GM12878 (cell line): Measurements from ENCODE around the gene TMEM179B. TPM values are rescaled to one million over a fixed set of nuclear protein-coding genes. Genes with fewer than 3 reads are reported as not detected.

Experiments used
- CBFB ChIP-seq: IDR thresholded peaks from 2 replicates; pipeline ENCODE4 v1.6.1; 2016; ENCODE audit warnings: antibody characterized with exemption, low read depth
- KLF5 ChIP-seq: fragments of 450-650 bp; IDR thresholded peaks from 2 replicates; pipeline ENCODE4 v1.6.1; 2014; ENCODE audit warnings: mild to moderate bottlenecking; ENCODE audit not compliant: partially characterized antibody
- LARP7 ChIP-seq: fragments of 450-650 bp; IDR thresholded peaks from 2 replicates; pipeline ENCODE4 v1.6.1; 2017; ENCODE audit warnings: mild to moderate bottlenecking
- NBN ChIP-seq: fragments of 450-650 bp; IDR thresholded peaks from 2 replicates; pipeline ENCODE4 v1.6.1; 2016
- NR2C2 ChIP-seq: IDR thresholded peaks from 2 replicates; pipeline ENCODE4 v1.6.1; 2011; ENCODE audit warnings: borderline replicate concordance, low read depth; ENCODE audit not compliant: control insufficient read depth, insufficient read length
- PAX8 ChIP-seq: fragments of 450-650 bp; IDR thresholded peaks from 2 replicates; pipeline ENCODE4 v1.6.1; 2017; ENCODE audit warnings: mild to moderate bottlenecking, moderate library complexity
- POLR2AphosphoS5 ChIP-seq: IDR thresholded peaks from 2 replicates; pipeline ENCODE4 v1.6.1; 2011; ENCODE audit warnings: mild to moderate bottlenecking, low read length, inconsistent platforms
- RB1 ChIP-seq: fragments of 450-650 bp; formaldehyde crosslinking; IDR thresholded peaks from 2 replicates; pipeline ENCODE4 v1.6.1; 2017; ENCODE audit warnings: mild to moderate bottlenecking, borderline replicate concordance
- YY1 ChIP-seq: IDR thresholded peaks from 2 replicates; pipeline ENCODE4 v1.6.1; 2011; ENCODE audit warnings: low read depth, mild to moderate bottlenecking, low read length
- ZNF24 ChIP-seq: fragments of 450-650 bp; IDR thresholded peaks from 2 replicates; pipeline ENCODE4 v1.6.1; 2017; ENCODE audit warnings: antibody characterized with exemption, mild to moderate bottlenecking
- polyA plus RNA-seq, 11 experiments: library from polyadenylated mRNA; depleted of rRNA in 4 of 11; unstranded in 6 of 11; stranded (reverse) in 5 of 11; fragments of >200 nt; fragmentation: Nextera tagmentation in 4 of 11; fragmentation: Illumina TruSeq in 1 of 11; extraction: Ambion mirVana in 4 of 11; extraction: Trizol in 1 of 11; gene quantifications; 1 replicate in 1 of 11; 2 replicates in 10 of 11; pipeline versions ENCODE4 v1.2.1 to v1.2.3, GENCODE V29; 2011 to 2016; ENCODE audit warnings: inconsistent platforms in 2 of 11, missing spikeins in 2 of 11, low read depth in 1 of 11
- total RNA-seq, 4 experiments: library from RNA; depleted of rRNA in 3 of 4; stranded (reverse); fragments of >200 nt in 3 of 4; fragmentation: Illumina TruSeq in 1 of 4; extraction: Trizol in 1 of 4; gene quantifications; 2 replicates each; pipeline versions ENCODE4 v1.2.1 to v1.2.3, GENCODE V29; 2013 to 2021
- TF ChIP-seq, protein P1 (sequence below): fragments of 450-650 bp; formaldehyde crosslinking; IDR thresholded peaks from 2 replicates; pipeline ENCODE4 v1.4.0; 2022; ENCODE audit warnings: mild to moderate bottlenecking, moderate library complexity
- TF ChIP-seq, protein P2 (sequence below): fragments of 450-650 bp; IDR thresholded peaks from 2 replicates; pipeline ENCODE4 v1.6.1; 2017; ENCODE audit warnings: mild to moderate bottlenecking, moderate library complexity
- TF ChIP-seq, protein P3 (sequence below): IDR thresholded peaks from 2 replicates; pipeline ENCODE4 v1.6.1; 2012; ENCODE audit warnings: improper control_type of control experiment, low read depth, low read length; ENCODE audit not compliant: insufficient replicate concordance
- TF ChIP-seq, protein P4 (sequence below): IDR thresholded peaks from 2 replicates; pipeline ENCODE4 v1.6.1; 2011; ENCODE audit warnings: low read depth, low read length, improper control_type of control experiment, borderline replicate concordance

TMEM179B gene
- total and polyA plus RNA-seq, 10 of the 15 experiments (the other 5 are each of a cell fraction or from before 2014, with no cell fraction given), result 21.7 to 82.4 (median 42.0) TPM

DNA sequence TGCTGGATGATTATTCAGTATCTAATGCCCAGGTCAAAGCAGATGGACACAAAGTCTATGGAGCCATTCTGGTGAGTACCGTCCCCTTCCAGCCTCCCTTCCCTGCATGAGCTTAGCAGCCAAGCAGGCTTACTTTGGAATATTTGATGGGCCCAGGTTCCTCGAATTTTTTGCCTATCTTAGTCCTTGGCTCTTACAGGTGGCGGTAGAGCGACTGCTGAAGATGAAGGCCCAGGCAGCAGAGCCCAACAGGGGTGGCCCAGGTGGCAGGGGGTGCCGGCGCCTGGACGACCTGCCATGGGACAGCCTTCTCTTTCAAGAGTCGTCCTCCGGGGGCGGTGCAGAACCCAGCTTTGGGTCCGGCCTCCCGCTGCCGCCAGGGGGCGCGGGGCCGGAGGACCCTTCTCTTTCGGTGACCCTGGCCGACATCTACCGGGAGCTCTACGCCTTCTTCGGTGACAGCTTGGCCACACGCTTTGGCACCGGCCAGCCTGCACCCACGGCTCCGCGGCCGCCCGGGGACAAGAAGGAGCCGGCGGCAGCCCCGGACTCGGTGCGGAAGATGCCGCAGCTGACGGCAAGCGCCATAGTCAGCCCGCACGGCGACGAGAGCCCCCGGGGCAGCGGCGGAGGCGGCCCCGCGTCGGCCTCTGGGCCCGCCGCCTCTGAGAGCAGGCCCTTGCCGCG lies 741 bp upstream of the TMEM179B start (continued):
- TF ChIP-seq, protein P1, sequence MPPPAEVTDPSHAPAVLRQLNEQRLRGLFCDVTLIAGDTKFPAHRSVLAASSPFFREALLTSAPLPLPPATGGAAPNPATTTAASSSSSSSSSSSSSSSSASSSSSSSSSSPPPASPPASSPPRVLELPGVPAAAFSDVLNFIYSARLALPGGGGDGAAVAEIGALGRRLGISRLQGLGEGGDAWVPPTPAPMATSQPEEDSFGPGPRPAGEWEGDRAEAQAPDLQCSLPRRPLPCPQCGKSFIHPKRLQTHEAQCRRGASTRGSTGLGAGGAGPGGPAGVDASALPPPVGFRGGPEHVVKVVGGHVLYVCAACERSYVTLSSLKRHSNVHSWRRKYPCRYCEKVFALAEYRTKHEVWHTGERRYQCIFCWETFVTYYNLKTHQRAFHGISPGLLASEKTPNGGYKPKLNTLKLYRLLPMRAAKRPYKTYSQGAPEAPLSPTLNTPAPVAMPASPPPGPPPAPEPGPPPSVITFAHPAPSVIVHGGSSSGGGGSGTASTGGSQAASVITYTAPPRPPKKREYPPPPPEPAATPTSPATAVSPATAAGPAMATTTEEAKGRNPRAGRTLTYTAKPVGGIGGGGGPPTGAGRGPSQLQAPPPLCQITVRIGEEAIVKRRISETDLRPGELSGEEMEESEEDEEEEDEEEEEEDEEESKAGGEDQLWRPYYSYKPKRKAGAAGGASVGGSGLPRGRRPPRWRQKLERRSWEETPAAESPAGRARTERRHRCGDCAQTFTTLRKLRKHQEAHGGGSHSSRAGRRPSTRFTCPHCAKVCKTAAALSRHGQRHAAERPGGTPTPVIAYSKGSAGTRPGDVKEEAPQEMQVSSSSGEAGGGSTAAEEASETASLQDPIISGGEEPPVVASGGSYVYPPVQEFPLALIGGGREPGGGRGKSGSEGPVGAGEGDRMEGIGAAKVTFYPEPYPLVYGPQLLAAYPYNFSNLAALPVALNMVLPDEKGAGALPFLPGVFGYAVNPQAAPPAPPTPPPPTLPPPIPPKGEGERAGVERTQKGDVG, result no peak
- no peak for TF ChIP-seq KLF5
- TF ChIP-seq POLR2AphosphoS5, result no peak
- TF ChIP-seq, protein P2, sequence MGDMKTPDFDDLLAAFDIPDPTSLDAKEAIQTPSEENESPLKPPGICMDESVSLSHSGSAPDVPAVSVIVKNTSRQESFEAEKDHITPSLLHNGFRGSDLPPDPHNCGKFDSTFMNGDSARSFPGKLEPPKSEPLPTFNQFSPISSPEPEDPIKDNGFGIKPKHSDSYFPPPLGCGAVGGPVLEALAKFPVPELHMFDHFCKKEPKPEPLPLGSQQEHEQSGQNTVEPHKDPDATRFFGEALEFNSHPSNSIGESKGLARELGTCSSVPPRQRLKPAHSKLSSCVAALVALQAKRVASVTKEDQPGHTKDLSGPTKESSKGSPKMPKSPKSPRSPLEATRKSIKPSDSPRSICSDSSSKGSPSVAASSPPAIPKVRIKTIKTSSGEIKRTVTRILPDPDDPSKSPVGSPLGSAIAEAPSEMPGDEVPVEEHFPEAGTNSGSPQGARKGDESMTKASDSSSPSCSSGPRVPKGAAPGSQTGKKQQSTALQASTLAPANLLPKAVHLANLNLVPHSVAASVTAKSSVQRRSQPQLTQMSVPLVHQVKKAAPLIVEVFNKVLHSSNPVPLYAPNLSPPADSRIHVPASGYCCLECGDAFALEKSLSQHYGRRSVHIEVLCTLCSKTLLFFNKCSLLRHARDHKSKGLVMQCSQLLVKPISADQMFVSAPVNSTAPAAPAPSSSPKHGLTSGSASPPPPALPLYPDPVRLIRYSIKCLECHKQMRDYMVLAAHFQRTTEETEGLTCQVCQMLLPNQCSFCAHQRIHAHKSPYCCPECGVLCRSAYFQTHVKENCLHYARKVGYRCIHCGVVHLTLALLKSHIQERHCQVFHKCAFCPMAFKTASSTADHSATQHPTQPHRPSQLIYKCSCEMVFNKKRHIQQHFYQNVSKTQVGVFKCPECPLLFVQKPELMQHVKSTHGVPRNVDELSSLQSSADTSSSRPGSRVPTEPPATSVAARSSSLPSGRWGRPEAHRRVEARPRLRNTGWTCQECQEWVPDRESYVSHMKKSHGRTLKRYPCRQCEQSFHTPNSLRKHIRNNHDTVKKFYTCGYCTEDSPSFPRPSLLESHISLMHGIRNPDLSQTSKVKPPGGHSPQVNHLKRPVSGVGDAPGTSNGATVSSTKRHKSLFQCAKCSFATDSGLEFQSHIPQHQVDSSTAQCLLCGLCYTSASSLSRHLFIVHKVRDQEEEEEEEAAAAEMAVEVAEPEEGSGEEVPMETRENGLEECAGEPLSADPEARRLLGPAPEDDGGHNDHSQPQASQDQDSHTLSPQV, result no peak
- no peak; the same call in 1 of the 2 replicates for TF ChIP-seq RB1
- TF ChIP-seq, protein P3, sequence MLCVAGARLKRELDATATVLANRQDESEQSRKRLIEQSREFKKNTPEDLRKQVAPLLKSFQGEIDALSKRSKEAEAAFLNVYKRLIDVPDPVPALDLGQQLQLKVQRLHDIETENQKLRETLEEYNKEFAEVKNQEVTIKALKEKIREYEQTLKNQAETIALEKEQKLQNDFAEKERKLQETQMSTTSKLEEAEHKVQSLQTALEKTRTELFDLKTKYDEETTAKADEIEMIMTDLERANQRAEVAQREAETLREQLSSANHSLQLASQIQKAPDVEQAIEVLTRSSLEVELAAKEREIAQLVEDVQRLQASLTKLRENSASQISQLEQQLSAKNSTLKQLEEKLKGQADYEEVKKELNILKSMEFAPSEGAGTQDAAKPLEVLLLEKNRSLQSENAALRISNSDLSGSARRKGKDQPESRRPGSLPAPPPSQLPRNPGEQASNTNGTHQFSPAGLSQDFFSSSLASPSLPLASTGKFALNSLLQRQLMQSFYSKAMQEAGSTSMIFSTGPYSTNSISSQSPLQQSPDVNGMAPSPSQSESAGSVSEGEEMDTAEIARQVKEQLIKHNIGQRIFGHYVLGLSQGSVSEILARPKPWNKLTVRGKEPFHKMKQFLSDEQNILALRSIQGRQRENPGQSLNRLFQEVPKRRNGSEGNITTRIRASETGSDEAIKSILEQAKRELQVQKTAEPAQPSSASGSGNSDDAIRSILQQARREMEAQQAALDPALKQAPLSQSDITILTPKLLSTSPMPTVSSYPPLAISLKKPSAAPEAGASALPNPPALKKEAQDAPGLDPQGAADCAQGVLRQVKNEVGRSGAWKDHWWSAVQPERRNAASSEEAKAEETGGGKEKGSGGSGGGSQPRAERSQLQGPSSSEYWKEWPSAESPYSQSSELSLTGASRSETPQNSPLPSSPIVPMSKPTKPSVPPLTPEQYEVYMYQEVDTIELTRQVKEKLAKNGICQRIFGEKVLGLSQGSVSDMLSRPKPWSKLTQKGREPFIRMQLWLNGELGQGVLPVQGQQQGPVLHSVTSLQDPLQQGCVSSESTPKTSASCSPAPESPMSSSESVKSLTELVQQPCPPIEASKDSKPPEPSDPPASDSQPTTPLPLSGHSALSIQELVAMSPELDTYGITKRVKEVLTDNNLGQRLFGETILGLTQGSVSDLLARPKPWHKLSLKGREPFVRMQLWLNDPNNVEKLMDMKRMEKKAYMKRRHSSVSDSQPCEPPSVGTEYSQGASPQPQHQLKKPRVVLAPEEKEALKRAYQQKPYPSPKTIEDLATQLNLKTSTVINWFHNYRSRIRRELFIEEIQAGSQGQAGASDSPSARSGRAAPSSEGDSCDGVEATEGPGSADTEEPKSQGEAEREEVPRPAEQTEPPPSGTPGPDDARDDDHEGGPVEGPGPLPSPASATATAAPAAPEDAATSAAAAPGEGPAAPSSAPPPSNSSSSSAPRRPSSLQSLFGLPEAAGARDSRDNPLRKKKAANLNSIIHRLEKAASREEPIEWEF, result no peak
- peak; percentile 91 for TF ChIP-seq LARP7
- peak; percentile 19; the same call in 1 of the 2 replicates for TF ChIP-seq NBN
- no peak for TF ChIP-seq PAX8
- TF ChIP-seq ZNF24, result no peak
- TF ChIP-seq NR2C2, result no peak
- TF ChIP-seq, protein P4, sequence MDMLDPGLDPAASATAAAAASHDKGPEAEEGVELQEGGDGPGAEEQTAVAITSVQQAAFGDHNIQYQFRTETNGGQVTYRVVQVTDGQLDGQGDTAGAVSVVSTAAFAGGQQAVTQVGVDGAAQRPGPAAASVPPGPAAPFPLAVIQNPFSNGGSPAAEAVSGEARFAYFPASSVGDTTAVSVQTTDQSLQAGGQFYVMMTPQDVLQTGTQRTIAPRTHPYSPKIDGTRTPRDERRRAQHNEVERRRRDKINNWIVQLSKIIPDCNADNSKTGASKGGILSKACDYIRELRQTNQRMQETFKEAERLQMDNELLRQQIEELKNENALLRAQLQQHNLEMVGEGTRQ, result no peak
- TF ChIP-seq YY1, result peak; percentile 89
- no peak for TF ChIP-seq CBFB
